Vagina (tissue), 2 donors: ENCODE results near the gene CATSPER3. TPM values are rescaled to one million over a fixed set of nuclear protein-coding genes. Genes with fewer than 3 reads are reported as not detected.

Experiments
- DNase-seq, 2 donors: peaks; one replicate each; pipeline ENCODE4 v3.0.0-alpha.2; 2017; ENCODE audit errors: extremely low spot score in 2 of 2
- H3K27ac ChIP-seq: fragments of 200-600 bp; sonication (generic); one replicate; pipeline ENCODE4 v1.5.1; 2019
- H3K27me3 ChIP-seq: fragments of 200-600 bp; sonication (generic); one replicate; pipeline ENCODE4 v1.5.1; 2019
- H3K36me3 ChIP-seq, 2 donors: fragments of 200-600 bp; sonication (generic); one replicate each; pipeline ENCODE4 v1.5.1; 2017 to 2019
- H3K4me1 ChIP-seq: fragments of 200-600 bp; sonication (generic); one replicate; pipeline ENCODE4 v1.5.1; 2019
- H3K4me3 ChIP-seq, 2 donors: fragments of 200-600 bp; sonication (generic); 1 replicate in 1 of 2; 2 replicates in 1 of 2; pipeline ENCODE4 v1.5.1; 2016 to 2019
- H3K9me3 ChIP-seq: fragments of 200-600 bp; sonication (generic); one replicate; pipeline ENCODE4 v1.5.1; 2019
- POLR2A ChIP-seq, 2 donors: fragments of 450-650 bp; IDR thresholded peaks; one replicate each; pipeline ENCODE4 v1.6.1; 2017; ENCODE audit warnings: antibody characterized with exemption in 2 of 2, mild to moderate bottlenecking in 2 of 2, moderate library complexity in 2 of 2
- POLR2AphosphoS5 ChIP-seq, 2 donors: sonication (generic); formaldehyde crosslinking; IDR thresholded peaks; one replicate each; pipeline ENCODE4 v1.9.0; 2017; ENCODE audit warnings: antibody characterized with exemption in 2 of 2, mild to moderate bottlenecking in 2 of 2, low read depth in 1 of 2; ENCODE audit not compliant: insufficient read depth in 1 of 2
- intact Hi-C: fragments of 100-400 bp; cut with DNase I; formaldehyde crosslinking; loops from one replicate; pipeline ENCODE4 v1.15.1; 2023
- total RNA-seq: library from RNA; depleted of rRNA; stranded (reverse); fragments of >200 nt; gene quantifications from one replicate; pipeline ENCODE4 v1.2.3, GENCODE V29; 2016
- TF ChIP-seq, protein P1 (sequence below), 3 experiments: fragments of 450-650 bp in 2 of 3; fragments of 200-600 bp in 1 of 3; sonication (generic) in 1 of 3; IDR thresholded peaks; one replicate each; pipeline ENCODE4 v1.5.1; 2017 to 2019; ENCODE audit warnings: antibody characterized with exemption in 3 of 3, mild to moderate bottlenecking in 2 of 3, moderate library complexity in 2 of 3

Gene CATSPER3
- total RNA-seq, 1 donor from 2014 or later = not detected

DNA sequence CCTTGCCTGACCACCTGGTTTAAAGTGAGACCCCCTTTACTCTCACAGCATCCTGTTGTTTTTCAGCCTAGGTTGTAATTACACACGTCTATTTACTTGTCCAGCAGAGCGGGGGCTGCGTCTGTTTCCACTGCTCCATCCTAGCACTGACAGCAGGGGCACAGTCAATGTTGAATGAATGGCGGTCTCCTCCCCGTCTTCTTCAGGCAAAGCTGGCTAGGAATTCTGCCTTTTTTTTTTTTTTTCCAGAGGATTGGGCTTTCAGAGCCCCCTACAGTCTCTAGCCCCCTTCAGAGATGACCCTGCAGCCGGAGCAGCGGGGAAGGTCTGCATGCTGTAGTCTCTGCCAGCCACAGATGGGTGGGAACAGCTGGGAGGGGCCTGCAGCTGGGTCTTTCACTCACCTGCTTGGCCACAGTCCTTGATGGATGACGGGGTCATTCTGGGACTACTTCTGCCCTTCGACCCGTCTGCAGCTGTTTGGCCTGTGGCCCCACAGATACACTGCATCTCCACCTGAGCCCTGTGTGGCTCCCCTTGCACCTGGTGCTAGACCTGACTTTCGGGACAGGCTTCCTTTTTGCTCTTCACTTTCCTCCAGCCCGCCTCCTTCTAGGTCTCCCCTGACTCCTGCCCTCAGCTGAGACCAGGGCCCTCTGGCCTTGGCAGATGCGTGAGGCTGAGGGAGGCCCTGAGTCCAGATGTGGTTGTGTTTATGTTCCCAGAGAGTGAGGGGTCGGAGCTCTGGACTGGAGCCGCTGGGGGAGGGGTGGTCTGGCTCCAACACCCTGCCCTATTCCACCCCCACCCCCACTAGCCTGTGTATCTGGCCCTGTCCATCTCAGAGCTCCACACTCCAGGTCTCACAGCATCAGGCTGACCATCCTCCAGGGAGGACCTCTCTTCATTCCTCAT lies 58.3 kb downstream of the CATSPER3 start:
- no peaks in the 10 kb centered on the region for H3K36me3 ChIP-seq
- no peak for DNase-seq
- intact Hi-C loops = loop anchor here (10.0 kb wide), 1 partner anchor 741 kb away; no protein-coding TSS in a partner anchor
- TF ChIP-seq, protein P1, sequence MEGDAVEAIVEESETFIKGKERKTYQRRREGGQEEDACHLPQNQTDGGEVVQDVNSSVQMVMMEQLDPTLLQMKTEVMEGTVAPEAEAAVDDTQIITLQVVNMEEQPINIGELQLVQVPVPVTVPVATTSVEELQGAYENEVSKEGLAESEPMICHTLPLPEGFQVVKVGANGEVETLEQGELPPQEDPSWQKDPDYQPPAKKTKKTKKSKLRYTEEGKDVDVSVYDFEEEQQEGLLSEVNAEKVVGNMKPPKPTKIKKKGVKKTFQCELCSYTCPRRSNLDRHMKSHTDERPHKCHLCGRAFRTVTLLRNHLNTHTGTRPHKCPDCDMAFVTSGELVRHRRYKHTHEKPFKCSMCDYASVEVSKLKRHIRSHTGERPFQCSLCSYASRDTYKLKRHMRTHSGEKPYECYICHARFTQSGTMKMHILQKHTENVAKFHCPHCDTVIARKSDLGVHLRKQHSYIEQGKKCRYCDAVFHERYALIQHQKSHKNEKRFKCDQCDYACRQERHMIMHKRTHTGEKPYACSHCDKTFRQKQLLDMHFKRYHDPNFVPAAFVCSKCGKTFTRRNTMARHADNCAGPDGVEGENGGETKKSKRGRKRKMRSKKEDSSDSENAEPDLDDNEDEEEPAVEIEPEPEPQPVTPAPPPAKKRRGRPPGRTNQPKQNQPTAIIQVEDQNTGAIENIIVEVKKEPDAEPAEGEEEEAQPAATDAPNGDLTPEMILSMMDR (IDR thresholded peaks at IDR 0.05) = no peak
- TF ChIP-seq POLR2AphosphoS5 (IDR thresholded peaks at IDR 0.05; ENCODE audit: insufficient read depth in 1 of 2, low read depth in 1 of 2) (no peak), POLR2A (IDR thresholded peaks at IDR 0.05) (no peak)
- H3K27me3 ChIP-seq = peaks cover 8% of the 10 kb centered on the region
- H3K4me1 ChIP-seq = peaks cover 18% of the 10 kb centered on the region
- H3K27ac ChIP-seq = peak overlapping the region; percentile 95
- H3K4me3 ChIP-seq = no peak overlapping the region
- no peaks in the 10 kb centered on the region for H3K9me3 ChIP-seq

GRCh38 chr5:135026645-135027265 lies 59.0 kb downstream of the CATSPER3 start:
- intact Hi-C loops = loop anchor here (10.0 kb wide), 1 partner anchor 742 kb away; no protein-coding TSS in a partner anchor
- Histone ChIP-seq H3K4me1 (peaks cover 23% of the 10 kb centered on the region), H3K27ac (peak overlapping the region; percentile 95), H3K4me3 (peak overlapping the region in 1 of 2 donors; percentile 57), H3K36me3 (no peaks in the 10 kb centered on the region), H3K9me3 (no peaks in the 10 kb centered on the region), H3K27me3 (peaks cover 11% of the 10 kb centered on the region)
- TF ChIP-seq POLR2A (IDR thresholded peaks at IDR 0.05) (no peak), POLR2AphosphoS5 (IDR thresholded peaks at IDR 0.05; ENCODE audit: insufficient read depth in 1 of 2, low read depth in 1 of 2) (no peak)
- TF ChIP-seq, protein P1 (IDR thresholded peaks at IDR 0.05) = no peak
- no peak for DNase-seq

DNA sequence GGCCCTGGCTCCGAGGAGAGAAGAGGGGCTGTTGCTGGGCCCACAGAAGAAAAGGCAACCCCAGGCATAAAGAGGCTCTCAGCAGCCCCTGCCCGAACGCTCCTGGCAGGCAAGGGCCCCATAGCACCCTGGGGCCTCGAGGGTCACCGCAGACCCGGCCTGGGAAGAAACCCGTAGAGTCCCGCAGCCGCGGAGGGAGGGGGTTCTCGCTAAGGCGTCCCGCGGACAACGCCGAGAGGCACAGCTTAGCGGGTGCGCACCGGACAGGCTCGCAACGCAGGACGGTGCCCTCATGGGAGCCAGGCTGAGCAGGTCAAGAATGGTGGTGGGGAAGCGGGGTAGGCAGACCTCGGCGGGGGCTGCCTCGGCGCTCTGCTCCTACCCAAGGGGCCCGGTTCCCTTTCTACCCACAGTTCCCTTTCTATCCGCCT lies 59.6 kb downstream of the CATSPER3 start:
- no peaks in the 10 kb centered on the region for H3K9me3 ChIP-seq
- no peaks in the 10 kb centered on the region for H3K36me3 ChIP-seq
- DNase-seq = no peak
- H3K27ac ChIP-seq = peak overlapping the region; percentile 95
- H3K27me3 ChIP-seq = peaks cover 17% of the 10 kb centered on the region
- peak overlapping the region in 1 of 2 donors; percentile 57 for H3K4me3 ChIP-seq
- intact Hi-C loops = loop anchor here (10.0 kb wide), 1 partner anchor 742 kb away; no protein-coding TSS in a partner anchor
- TF ChIP-seq, protein P1 (IDR thresholded peaks at IDR 0.05) = no peak
- TF ChIP-seq POLR2A (IDR thresholded peaks at IDR 0.05) (no peak), POLR2AphosphoS5 (IDR thresholded peaks at IDR 0.05; ENCODE audit: insufficient read depth in 1 of 2, low read depth in 1 of 2) (no peak)
- peaks cover 23% of the 10 kb centered on the region for H3K4me1 ChIP-seq

- Histone ChIP-seq H3K36me3 (no peaks in the 10 kb centered on the region), H3K27me3 (peaks cover 18% of the 10 kb centered on the region), H3K4me3 (peak overlapping the region; percentile 9 to 57), H3K27ac (peak overlapping the region; percentile 95), H3K4me1 (peaks cover 30% of the 10 kb centered on the region), H3K9me3 (no peaks in the 10 kb centered on the region)
- DNase-seq = no peak
- peak in 1 of 2 donors; percentile 22 for TF ChIP-seq POLR2AphosphoS5 (IDR thresholded peaks at IDR 0.05; ENCODE audit: insufficient read depth in 1 of 2, low read depth in 1 of 2)
- no peak for TF ChIP-seq POLR2A (IDR thresholded peaks at IDR 0.05)
- TF ChIP-seq, protein P1 (IDR thresholded peaks at IDR 0.05) = no peak
- intact Hi-C loops = loop anchor here (10.0 kb wide), 1 partner anchor 743 kb away; no protein-coding TSS in a partner anchor
Observed at GRCh38 chr5:135027697-135028615, 60.2 kb downstream of the CATSPER3 start.
